ENCODE measurements around the gene OBSCN. TPM values are rescaled to one million over a fixed set of nuclear protein-coding genes. Genes with fewer than 3 reads are reported as not detected.
"Not testable (repeated sequence)": the region's sequence is repeated elsewhere in the genome, so short reads cannot be mapped to it uniquely, and the experiment has no call there.

OBSCN gene
- total RNA-seq, 1 donor from 2014 or later = 23.1 TPM

DNA sequence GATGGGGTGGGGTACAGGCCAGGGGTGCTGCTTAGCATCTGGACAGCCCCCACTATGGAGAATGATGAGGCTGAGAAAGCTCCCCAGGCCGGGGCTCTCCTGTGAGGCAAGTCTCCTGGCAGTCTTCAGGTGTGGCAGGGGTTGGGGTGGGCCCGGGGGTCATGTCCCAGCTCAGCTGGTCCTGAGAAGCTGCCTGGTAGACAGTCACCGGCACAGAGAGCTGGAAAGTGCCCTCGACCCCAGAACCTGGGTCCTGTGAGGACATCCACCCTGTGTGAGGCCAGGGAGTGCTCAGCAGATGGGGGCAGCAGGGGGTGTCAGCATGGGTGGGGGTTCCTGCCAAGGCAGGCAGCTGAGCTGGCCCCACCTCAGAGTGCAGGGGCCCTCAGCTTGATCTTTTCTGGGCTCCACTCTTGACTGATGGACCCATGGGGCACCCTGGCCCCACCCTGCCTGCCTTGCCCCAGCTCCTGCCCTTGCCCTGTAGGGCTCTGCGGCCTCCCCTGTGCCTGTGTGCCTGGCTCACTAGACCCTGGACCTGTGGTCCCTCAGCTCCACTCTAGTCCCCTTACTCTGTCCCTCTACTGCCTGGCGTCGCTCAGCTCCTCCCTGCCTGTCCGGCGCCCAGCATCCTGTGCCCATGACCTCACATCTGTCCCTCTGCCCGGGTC, 36.5 kb upstream of the OBSCN start:
- DNase-seq (ENCODE audit: low spot score) = no peak

DNA sequence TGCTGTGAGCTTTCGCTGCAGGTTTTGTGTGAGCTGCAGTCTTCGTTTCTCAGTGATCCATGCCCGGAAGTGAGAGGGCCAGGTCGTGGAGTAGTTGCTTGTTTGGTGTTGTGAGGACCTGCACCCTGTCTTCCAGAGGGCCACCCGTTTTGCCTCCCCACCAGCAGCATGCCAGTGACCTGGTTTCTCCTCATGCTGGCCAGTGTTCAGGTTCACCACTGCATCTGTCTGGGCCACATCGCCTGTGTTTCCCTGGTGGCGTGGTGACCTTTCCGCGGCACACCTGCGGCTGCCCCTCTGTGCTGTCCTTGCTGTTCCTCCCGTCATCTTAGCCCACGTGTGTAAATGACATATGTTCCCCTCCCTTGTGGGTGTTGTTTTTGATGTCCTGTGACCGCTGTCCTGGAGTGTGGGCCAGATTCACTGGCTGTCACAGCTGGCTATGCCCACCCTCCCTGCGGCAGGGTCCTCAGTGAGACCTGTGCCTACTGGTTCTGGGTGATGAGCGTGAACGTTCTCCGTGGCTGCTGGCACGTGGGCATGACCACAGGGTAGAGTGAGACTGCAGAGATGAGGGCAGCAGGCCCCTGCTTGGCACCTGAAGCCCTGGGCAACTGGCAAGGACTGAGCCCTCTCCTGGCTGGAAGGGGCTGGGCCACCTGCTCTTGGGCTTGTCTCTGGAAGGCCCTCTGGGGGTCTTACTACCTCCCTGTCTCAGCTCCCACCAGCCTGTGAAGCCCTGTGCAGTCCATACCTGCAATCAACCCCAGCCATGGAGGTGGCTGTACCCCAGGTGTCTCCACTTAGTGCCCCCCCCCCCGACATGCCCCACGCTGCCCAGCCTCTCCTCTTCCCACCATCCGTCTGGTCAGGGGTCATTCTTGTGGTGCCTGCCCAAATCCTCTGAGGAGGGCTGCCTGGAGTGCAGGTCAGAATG, 35.0 kb upstream of the OBSCN start:
- no peak for DNase-seq (ENCODE audit: low spot score)

DNA sequence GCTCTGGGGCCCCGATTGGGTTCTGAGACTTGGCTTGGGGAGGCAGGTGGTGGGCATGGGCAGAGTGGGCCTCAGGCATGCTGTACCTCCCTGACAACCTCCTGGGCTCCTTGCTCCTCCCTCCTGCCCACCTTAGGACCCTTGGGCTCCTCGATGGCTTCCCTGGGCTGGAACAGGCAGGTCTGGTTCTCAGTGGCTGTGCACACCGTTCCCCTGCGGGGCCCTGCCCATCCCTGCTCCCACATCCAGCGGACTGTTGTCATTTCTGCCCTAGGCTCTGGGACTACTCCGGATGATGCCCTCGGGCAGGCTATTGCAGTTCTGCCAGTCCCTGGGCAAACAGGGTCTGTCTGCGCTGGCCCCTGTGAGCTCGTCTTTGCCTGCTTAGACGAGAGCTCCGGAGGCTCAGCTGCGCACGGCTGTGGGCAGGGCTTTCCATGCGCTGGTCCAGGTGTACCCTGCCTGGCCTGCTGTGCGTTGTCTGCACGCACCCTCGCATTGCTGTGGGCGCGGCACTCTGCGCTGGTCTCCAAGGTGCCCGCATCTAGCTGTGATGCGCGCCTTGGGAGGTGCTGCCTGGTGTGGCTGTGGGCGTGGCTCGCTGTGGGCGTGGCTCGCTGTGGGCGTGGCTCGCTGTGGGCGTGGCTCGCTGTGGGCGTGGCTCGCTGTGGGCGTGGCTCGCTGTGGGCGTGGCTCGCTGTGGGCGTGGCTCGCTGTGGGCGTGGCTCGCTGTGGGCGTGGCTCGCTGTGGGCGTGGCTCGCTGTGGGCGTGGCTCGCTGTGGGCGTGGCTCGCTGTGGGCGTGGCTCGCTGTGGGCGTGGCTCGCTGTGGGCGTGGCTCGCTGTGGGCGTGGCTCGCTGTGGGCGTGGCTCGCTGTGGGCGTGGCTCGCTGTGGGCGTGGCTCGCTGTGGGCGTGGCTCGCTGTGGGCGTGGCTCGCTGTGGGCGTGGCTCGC, 34.0 kb upstream of the OBSCN start:
- not testable (repeated sequence) for DNase-seq (ENCODE audit: low spot score)

DNA sequence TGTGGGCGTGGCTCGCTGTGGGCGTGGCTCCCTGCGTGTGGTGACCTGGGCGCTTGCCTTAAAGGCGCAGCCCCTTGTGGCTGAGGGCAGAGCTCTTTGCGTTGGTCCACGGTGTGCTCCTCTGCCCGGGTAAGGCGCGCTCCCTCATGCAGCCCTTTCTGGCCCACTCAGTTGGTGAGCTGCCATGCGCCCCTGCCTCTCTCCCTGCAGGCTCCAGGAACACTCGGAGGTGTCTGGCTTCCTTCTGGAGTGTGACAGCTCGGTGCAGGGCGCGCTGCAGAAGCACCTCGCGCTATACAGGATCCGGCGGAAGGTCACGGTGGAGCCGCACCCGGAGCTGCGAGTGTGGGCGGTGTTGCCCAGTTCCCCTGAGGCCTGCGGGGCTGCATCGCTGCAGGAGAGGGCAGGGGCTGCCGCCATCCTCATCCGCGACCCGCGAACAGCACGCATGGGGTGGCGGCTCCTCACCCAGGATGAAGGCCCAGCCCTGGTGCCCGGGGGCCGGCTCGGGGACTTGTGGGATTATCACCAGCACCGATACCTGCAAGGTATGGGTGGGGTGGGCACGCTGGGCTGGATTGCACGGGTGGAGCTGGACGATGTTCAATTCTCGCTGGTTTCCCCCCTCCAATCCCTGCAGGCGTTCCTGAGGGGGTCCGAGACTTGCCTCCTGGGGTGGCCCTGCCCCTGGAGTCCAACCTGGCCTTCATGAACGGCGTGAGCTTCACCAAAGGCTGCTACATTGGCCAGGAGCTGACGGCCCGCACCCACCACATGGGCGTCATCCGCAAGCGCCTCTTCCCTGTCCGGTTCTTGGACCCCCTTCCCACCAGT, 33.1 kb upstream of the OBSCN start:
- no peak for DNase-seq (ENCODE audit: low spot score)

DNA sequence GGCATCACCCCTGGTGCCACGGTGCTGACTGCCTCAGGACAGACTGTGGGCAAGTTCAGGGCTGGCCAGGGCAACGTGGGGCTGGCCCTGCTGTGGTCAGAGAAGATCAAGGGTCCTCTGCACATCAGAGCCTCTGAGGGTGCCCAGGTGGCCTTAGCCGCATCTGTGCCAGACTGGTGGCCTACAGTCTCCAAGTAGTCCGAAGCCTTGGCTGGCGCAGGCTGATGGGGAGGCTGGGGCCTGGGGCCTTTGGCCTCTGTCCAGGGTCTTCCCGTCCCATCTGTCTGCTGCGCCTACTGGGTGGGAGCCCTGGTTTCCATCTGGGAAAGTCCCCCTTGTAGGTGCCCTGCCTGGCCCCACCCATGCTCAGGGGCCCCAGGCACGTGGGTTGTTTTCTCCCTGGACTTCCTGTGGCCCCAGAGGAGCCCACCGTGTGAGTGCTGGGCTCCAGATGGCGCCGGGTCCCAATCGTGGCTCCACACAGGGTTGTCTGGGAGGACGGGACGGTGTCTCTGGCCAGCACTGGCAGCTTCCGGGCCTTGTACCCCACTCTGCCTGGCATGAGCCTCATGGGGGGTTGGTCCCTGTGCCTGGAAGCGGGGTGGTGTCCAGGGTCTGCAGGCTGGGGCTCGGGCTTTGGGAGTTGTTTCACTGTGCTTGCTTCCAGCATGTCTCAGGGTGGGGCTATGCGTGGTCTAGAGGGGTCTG, 32.4 kb upstream of the OBSCN start:
- no peak for DNase-seq (ENCODE audit: low spot score)

DNA sequence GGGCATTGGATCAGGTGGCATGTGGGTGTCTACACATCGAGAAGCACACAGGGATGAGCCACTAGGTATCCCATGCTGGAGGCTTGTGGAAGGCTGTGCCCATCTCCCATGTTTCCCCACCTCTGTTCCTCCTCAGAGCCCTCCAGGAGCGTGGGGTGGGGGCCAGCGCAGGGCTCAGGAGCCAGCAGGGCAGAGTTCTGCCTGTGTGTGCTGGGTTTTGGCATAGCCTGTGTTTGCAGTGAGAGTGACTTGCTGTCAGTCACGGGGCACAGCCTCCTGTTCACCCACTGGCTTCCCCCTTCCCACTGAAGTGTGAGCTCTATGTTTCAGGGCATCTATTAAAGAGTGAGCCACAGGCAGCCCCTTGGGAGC, 31.8 kb upstream of the OBSCN start:
- no peak for DNase-seq (ENCODE audit: low spot score)

DNA sequence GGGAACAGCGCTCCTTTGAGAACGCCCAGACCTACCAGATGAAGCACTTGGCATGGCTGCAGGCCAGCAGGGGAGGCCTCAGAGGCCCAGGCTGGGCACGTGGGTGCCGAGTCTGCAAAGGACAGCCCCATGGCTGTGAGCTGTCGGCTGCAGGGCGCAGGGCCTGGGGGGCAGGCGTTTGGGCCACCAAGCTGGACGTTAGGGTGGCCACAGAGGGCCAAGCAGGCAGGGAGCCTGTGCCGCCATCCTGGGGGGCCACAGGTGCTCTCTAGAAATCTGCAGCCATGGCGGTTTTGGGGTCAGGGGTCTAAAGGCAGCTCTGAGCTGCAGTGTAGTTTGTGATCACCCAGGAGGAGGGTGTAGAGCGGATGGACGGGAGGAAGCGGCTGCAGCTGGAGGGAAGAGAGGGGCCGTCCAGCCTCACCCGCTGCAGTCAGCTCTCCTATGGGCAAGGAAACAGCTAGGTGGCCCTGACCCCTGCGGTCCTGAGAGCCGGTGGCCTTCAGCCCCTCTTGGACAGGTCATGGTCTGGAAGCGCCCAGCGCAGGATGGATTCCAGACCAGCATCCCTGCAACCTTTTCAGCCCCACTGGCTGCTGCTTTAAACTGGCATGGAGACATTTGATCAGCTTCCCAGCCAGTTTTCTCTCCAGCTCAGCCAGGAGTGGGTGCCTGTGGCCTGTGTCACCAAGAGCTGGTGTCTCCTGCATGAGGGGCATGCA, 31.2 kb upstream of the OBSCN start:
- DNase-seq (ENCODE audit: low spot score) = no peak

DNA sequence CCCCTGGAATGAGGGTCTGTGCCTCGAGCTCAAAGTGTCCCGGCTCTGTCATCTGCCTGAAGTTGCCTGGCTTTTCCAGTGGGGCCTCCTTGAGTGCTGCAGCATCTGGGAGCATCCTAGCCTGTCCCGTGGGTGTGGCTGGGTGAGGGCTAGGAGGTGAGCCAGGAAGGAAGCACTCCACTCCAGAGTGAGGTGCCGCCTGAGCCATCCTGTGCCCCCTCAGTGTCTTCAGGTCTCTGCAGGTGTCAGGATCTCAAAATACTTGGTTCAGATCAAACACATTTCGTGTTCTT, 30.7 kb upstream of the OBSCN start:
- DNase-seq (ENCODE audit: low spot score) = no peak

DNA sequence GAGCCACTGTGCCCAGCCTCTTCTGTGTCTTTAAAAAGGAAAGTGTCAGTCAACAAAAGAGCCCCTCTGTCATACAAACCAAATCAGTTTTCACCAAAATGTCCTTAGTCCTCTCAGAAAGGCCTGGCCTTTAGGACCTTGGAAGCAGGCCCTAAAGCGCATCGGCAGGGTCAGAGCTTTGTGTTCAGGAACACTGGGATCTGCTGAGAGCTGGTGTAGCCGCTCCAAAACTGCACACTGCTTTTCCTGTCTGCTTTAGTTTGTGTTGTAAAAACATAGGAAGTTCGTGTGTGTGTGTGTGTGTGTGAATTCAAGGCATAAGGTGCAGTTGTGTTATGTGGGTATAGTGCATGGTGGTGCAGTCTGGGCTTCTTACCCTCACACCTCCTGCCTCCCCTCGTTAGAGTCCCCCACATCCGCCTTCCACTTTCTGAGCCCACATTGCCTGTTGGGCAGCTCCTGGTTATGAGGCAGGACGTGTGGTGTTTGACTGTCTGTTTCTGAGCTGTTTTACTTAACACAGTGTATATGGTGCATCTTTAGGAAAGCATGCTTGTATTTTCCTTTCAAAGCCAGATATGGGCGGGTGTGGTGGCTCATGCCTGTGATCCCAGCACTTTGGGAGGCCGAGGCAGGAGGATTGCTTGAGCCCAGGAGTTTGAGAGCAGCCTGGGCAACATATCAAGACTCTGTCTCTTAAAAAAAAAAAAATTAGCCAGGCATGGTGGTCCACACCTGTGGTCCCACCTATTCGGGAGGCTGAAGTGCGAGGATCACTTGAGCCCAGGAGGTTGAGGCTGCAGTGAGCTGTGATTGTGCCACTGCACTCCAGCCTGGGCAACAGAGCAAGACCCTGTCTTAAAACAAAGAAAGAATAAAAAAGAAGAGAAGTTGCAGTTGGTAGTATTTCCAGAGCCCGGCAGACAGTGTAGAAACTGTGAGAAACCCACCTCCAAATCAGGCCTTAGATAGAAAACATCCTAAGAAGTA, 29.8 kb upstream of the OBSCN start:
- no peak for DNase-seq (ENCODE audit: low spot score)

DNA sequence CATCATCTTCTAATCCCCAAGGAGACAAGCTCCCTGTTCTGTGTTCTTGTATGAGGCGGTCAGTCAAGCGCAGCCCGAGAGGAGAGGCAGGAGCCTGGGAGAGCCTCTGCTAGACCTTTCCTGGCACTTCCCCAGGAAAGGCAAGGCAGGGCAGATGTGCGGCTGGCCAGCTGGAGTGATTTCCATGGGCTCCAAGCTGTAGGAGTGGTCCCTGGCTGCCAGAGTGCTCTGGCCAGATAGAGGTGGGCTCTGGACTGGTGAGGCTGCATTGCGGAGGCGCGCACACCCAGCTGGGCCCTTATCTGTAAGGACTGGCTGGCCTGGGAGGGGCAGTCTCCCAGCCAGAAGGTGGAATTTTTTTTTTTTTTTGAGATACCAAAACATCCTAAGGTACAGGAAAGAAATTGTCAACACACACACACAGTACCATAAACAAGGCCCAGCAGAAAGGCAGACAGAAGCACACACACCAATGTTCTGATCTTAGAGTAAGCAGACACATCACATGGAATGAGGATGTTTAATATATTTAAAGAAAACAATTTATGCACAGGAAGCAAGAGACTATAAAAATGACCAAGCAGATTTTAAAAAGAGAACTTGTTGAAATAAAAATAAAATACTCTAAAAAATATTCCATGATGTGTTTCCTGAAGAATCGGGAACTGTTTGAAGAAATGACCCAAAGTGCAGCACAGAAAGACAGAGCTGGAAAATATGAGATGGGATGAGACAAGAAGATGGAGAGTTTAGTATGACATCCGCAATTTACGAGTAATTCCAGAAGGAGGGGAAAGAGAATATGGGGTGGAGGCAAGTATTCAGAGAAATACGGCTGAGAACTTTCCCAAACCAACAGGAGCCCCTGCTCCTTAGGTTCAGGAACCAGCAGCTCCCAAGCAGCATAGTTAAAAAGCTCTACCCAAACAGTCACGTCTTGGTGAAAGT, 28.8 kb upstream of the OBSCN start:
- no peak for DNase-seq (ENCODE audit: low spot score)

DNA sequence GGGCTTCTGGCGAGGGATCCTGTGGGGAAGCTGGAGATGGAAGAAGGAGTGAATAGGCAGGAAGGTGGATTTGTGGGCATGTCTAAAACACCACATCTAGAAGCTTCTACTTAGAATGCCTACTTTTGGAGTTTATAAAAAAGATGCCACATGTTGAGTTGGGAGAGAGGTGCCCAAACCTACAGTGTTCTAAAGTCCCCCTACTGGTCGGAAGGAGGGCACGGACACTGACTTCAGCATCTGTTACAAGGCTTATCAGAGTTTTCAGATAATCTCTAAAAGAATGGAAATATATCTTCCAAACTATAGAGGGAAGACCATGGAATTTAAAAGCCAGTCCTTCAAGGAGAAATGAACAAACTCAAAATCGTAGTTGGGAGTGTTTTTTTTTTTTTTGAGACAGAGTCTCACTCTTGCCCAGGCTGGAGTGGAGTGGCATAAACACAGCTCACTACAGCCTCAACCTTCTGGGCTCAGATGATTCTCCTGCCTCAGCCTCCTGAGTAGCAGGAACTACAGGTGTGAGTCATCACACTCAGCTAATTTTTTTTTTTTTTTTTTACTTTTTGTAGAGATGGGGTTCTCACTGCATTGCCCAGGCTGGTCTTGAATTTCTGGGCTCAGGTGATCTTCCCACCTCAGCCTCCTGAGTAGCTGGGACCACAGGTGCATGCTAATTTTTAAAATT, 27.4 kb upstream of the OBSCN start:
- no peak for DNase-seq (ENCODE audit: low spot score)

DNA sequence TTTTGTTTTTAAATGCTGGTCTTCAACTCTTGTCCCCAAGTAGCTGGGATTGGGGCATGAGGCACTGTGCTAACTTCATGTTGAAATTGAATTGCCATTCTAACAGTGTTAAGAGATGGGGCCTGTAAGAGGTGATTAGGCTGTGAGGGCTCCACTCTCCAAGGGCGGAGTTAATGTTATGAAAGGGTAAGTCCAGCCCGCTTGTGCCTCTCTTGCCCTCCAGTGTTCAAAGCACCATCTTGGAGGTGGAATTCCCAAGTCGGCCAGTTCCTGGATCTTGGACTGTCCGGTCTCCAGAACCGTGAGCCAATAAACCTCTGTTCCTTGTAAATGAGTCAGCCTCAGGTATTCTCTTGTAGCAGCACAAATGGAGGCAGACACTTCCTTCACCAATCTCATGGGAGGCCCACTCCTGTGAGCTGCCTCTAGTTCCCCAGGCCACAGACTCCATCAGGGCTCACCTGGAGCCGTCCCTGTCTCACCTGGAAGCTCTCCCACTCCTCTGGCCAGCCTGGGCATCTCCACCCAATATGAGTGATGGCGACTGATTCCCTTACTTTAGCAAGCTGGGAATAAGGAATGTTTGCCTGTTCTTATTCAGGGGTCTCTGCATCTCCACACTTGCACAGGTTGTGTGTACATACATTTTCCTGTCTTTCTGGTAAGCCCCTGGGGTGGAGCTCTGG, 26.7 kb upstream of the OBSCN start:
- DNase-seq (ENCODE audit: low spot score) = no peak

DNA sequence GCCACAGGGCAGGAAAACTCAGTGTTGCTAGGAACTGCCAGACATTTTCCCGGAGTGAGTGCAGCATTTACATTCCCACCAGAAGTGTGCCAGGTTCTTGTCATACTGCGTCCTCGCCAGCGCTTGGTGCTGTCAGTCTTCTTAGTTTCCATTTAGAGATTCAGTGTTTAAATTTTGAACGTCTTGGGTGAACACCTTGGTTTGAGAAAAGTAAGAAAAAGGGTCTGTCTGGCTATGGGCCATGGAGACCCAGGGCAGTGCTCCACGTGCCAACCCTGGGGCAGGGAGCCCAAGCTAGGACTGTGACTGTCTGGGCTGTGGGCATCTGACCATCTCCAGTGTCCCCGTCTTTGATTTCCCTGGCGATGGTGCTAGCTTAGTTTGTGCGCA, 26.2 kb upstream of the OBSCN start:
- no peak for DNase-seq (ENCODE audit: low spot score)

DNA sequence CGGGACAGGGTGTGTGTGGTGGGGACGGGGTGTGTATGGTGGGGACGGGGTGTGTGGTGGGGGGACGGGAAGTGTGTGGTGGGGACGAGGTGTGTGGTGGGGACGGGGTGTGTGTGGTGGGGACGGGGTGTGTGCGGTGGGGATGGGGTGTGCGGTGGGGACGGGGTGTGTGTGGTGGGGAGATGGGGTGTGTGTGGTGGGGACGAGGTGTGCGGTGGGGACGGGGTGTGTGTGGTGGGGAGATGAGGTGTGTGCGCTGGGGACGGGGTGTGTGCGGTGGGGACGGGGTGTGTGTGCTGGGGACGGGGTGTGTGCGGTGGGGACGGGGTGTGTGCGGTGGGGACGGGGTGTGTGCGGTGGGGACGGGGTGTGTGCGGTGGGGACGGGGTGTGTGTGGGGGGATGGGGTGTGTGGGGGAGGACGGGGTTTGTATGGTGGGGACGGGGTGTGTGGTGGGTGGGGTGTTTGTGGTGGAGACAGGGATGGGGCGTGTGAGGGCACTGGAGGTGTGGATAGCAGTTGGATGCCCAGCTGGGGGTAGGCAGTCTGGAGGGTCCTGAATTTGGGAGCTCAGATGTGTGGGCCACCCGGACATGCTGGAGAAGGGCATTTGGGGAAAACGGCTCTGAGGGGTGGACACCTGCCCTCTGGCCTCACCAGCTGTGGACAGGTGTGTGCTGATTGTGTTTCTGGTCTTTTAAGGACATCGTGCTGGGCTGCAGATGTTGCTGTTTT, 25.4 kb upstream of the OBSCN start:
- no peak for DNase-seq (ENCODE audit: low spot score)

DNA sequence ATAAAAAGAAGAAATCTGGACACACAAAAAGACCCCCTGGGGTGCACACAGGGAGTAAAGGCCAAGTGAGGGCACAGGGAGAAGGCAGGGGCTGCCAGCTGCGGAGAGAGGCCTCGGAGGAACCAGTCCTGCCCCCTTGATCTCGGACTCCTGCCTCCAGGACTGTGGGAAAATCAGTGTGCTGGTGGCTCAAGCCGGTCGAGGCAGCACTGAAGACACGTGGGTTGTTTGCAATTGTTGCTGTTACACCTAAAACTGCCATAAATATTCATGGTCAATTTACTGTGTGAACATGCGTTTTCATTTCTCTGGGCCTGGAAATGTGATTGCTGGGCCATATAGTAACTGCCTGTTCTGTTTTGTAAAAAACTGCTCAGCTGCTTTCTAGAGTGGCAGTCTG, 23.7 kb upstream of the OBSCN start:
- no peak for DNase-seq (ENCODE audit: low spot score)

DNA sequence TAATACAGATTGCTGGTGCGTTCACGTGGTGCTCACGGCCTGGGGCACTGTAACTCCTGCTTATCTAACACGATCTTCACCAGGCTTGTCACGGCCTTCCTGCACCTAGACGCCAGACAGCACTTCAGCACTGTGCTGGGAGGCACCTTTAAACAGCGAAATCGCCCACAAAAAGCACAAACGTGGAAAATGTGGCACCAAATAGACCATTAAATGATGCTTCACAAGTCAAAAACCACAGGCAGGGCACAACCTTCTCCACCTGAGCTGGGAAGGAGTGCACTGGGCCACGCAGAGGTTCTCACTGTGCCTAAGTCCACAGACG, 22.2 kb upstream of the OBSCN start:
- DNase-seq (ENCODE audit: low spot score) = no peak
